Measurements from ENCODE around the gene SLC35F5. TPM values are rescaled to one million over a fixed set of nuclear protein-coding genes. Genes with fewer than 3 reads are reported as not detected.

Gene SLC35F5
- total RNA-seq, 1 donor from 2014 or later = 27.6 TPM

DNA sequence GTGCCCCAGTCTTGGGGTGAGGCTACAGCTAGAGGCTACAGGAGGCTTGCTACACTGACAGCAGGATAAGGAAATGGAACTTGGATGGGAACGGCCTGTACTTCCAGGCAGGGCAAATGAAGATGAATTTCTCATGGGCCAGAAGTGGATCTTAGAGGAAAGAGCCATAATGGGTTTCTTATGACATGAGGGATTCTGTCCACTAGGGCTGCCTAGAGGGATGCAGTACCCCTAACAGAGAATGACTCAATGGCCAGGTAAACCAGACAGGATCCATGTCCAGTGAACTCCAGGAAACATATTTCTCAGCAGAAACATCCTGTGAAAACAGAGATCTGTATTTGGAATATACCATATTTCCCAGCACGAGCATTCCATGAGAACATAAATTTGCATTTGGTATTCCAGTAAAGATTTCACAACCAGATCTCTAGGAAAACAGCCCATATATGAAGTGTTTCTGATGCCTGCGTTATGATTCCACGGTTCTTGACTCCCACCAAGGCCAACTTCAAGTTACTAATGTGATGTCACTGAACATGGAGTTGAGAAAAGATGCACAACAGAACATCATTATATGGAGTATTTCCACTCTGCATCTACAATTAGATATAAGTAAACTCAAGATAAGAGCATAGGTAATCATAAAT, 11.5 kb upstream of the SLC35F5 start:
- Mint-ChIP-seq H3K4me1 (ENCODE audit: low read depth, unreplicated experiment) (no peaks in the 10 kb centered on the region), H3K27ac (ENCODE audit: unreplicated experiment) (no peak overlapping the region), H3K9me3 (ENCODE audit: unreplicated experiment) (no peaks in the 10 kb centered on the region), H3K27me3 (ENCODE audit: unreplicated experiment) (no peaks in the 10 kb centered on the region), H3K36me3 (ENCODE audit: unreplicated experiment) (peaks cover 6% of the 10 kb centered on the region), H3K4me3 (ENCODE audit: unreplicated experiment) (no peak overlapping the region)
- no peak for DNase-seq
- no peak for TF ChIP-seq CTCF (IDR thresholded peaks at IDR 0.05; ENCODE audit: partially characterized antibody, unreplicated experiment)

DNA sequence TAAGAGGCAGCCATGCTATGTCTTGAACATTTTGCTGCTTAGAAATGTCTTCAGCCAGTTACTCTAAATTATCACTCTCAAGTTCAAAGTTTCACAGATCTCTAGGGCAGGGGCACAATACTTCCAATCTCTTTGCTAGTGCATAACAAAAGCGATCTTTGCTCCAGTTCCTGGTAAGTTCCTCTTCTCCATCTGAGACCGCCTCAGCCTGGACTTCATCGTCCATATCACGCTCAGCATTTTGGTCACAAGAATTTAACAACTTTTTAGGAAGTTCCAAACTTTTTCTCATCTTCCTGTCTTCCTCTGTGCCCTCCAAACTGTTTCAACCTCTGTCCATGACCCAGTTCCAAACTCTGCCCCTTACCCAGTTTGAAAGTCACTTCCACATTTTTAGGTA, 8.8 kb upstream of the SLC35F5 start:
- no peak overlapping the region for H3K4me3 Mint-ChIP-seq (ENCODE audit: unreplicated experiment)
- no peak for DNase-seq
- no peak overlapping the region for H3K27ac Mint-ChIP-seq (ENCODE audit: unreplicated experiment)
- peaks cover 6% of the 10 kb centered on the region for H3K36me3 Mint-ChIP-seq (ENCODE audit: unreplicated experiment)
- TF ChIP-seq CTCF (IDR thresholded peaks at IDR 0.05; ENCODE audit: partially characterized antibody, unreplicated experiment) = no peak
- no peaks in the 10 kb centered on the region for H3K4me1 Mint-ChIP-seq (ENCODE audit: low read depth, unreplicated experiment)
- no peaks in the 10 kb centered on the region for H3K27me3 Mint-ChIP-seq (ENCODE audit: unreplicated experiment)
- H3K9me3 Mint-ChIP-seq (ENCODE audit: unreplicated experiment) = no peaks in the 10 kb centered on the region

DNA sequence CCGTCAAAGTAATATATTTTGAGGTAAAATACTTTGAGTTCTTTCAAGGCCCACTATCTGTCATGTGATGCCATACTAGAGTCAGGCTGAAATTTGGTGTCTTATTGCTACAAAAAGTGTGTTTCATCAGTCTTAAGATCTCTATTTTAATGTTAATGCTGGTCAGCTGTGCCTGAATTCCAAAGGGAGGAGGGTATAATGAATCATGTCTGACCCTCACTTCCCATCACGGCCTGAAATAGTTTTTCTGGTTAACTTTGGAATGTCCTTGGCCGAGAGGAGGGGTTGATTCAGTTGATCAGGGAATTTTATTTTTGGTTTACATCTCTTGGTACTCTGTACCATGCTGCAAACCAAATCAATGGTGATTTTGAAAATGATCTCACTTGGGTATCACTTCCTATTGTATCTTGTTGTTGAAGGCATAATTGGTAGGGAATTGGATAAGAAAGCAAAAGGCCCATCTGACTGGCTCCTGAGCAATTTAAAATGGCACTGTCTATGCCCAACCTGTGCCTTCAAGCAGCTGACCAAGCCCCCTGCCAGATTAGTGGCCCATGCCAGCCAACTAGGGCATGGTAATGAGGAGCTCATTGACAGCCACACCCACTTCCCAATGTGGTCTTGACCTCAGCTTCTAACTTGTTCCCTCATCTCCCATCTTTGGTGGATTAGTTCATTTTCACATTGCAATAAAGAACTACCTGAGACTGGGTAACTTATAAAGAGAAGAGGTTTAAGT, 6.1 kb upstream of the SLC35F5 start:
- no peak for DNase-seq
- Mint-ChIP-seq H3K36me3 (ENCODE audit: unreplicated experiment) (peaks cover 6% of the 10 kb centered on the region), H3K27me3 (ENCODE audit: unreplicated experiment) (no peaks in the 10 kb centered on the region), H3K4me1 (ENCODE audit: low read depth, unreplicated experiment) (no peaks in the 10 kb centered on the region), H3K27ac (ENCODE audit: unreplicated experiment) (no peak overlapping the region), H3K9me3 (ENCODE audit: unreplicated experiment) (no peaks in the 10 kb centered on the region), H3K4me3 (ENCODE audit: unreplicated experiment) (no peak overlapping the region)
- no peak for TF ChIP-seq CTCF (IDR thresholded peaks at IDR 0.05; ENCODE audit: partially characterized antibody, unreplicated experiment)

DNA sequence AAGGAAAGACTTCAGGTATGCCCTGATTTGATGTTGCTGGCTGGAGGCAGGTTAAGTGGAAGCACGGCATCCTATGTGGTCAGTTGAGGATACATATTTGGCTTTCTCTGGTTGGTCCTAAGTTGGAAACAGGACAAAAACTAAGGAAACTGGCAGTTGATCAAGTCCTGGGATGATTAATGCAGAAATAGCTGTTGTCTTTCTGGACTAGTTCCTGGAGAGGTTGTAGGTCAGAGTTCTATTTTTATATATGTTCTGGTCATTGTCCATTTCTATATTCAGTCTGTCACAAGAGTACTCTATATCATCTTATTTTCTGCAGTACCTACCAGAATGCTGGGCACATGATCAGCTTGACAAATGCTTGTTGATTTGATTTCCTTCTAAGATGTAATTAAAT, 4.0 kb upstream of the SLC35F5 start:
- no peak for TF ChIP-seq CTCF (IDR thresholded peaks at IDR 0.05; ENCODE audit: partially characterized antibody, unreplicated experiment)
- H3K36me3 Mint-ChIP-seq (ENCODE audit: unreplicated experiment) = peaks cover 5% of the 10 kb centered on the region
- no peak overlapping the region for H3K4me3 Mint-ChIP-seq (ENCODE audit: unreplicated experiment)
- no peak overlapping the region for H3K27ac Mint-ChIP-seq (ENCODE audit: unreplicated experiment)
- H3K9me3 Mint-ChIP-seq (ENCODE audit: unreplicated experiment) = peaks cover 5% of the 10 kb centered on the region
- peaks cover 5% of the 10 kb centered on the region for H3K27me3 Mint-ChIP-seq (ENCODE audit: unreplicated experiment)
- peaks cover 2% of the 10 kb centered on the region for H3K4me1 Mint-ChIP-seq (ENCODE audit: low read depth, unreplicated experiment)
- no peak for DNase-seq

DNA sequence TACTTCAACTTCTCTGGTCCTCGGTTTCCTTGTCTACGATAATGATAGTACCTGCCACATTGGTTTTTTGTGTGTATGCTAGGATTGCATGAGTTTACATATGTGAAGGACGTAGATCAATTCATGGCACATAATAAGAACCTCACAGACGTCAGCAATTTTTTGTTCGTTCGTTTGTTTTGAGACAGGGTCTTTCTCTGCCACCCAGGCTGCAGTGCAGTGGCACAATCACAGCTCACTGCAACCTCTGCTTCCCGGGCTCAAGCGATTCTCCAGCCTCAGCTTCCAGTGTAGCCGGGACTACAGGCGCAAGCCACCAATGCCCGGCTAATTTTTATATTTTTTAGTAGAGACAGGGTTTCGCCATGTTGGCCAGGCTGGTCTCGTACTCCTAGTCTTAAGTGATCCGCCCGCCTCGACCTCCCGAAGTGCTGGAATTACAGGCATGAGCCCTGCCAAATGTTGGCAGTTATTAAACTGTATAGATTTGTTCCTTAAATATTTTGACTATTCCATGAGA, 756 bp upstream of the SLC35F5 start:
- peaks cover 4% of the 10 kb centered on the region for H3K4me1 Mint-ChIP-seq (ENCODE audit: low read depth, unreplicated experiment)
- no peaks in the 10 kb centered on the region for H3K36me3 Mint-ChIP-seq (ENCODE audit: unreplicated experiment)
- no peak for TF ChIP-seq CTCF (IDR thresholded peaks at IDR 0.05; ENCODE audit: partially characterized antibody, unreplicated experiment)
- H3K27me3 Mint-ChIP-seq (ENCODE audit: unreplicated experiment) = peaks cover 7% of the 10 kb centered on the region
- H3K27ac Mint-ChIP-seq (ENCODE audit: unreplicated experiment) = peak overlapping the region; percentile 99
- H3K4me3 Mint-ChIP-seq (ENCODE audit: unreplicated experiment) = peak overlapping the region; percentile 100
- no peak for DNase-seq
- peaks cover 5% of the 10 kb centered on the region for H3K9me3 Mint-ChIP-seq (ENCODE audit: unreplicated experiment)

All from glutamatergic neuron (in vitro differentiated cells).